GM13977 (cell line): Measurements from ENCODE around the gene TCN2.

Source experiments
- DNase-seq: peaks from one replicate; pipeline ENCODE4 v3.0.0; 2012; ENCODE audit warnings: low spot score
- in situ Hi-C: fragments of 300-500 bp; cut with MboI; formaldehyde crosslinking; loops from one replicate; pipeline ENCODE4 v1.12.0; 2022; ENCODE audit warnings: low sequenced_read_pairs, low pct_unique_long_range_greater_than_20kb, mixed read lengths, inconsistent platforms; ENCODE audit not compliant: unreplicated experiment
- TF ChIP-seq, protein P1 (sequence below): IDR thresholded peaks from 2 replicates; pipeline ENCODE4 v1.5.1; 2012; ENCODE audit warnings: mild to moderate bottlenecking, control low read depth; ENCODE audit not compliant: insufficient read depth; ENCODE audit errors: extremely low read depth, missing control alignments

Gene TCN2

DNA sequence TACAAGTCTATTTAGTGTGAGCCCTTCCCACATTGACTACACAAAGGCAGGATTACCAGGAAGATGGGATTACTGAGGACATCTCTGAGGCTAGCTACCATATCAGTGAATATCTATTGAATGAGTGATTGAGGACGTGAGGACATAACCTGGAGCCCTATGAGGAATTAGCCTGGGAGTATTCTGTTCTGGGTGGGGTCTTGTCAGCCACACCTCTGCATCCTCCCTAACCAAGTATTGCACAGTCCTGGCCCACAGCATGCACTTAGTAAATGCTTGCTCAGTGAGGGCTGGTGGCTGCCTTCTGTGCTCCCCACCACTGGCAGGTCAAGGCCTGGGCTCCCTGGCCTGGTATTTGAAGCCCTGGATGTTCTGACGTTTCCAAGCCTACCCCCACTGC is 45.9 kb downstream of the TCN2 start:
- DNase-seq: no peak
- in situ Hi-C loops: no loop called here
- TF ChIP-seq, protein P1, sequence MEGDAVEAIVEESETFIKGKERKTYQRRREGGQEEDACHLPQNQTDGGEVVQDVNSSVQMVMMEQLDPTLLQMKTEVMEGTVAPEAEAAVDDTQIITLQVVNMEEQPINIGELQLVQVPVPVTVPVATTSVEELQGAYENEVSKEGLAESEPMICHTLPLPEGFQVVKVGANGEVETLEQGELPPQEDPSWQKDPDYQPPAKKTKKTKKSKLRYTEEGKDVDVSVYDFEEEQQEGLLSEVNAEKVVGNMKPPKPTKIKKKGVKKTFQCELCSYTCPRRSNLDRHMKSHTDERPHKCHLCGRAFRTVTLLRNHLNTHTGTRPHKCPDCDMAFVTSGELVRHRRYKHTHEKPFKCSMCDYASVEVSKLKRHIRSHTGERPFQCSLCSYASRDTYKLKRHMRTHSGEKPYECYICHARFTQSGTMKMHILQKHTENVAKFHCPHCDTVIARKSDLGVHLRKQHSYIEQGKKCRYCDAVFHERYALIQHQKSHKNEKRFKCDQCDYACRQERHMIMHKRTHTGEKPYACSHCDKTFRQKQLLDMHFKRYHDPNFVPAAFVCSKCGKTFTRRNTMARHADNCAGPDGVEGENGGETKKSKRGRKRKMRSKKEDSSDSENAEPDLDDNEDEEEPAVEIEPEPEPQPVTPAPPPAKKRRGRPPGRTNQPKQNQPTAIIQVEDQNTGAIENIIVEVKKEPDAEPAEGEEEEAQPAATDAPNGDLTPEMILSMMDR: no peak

DNA sequence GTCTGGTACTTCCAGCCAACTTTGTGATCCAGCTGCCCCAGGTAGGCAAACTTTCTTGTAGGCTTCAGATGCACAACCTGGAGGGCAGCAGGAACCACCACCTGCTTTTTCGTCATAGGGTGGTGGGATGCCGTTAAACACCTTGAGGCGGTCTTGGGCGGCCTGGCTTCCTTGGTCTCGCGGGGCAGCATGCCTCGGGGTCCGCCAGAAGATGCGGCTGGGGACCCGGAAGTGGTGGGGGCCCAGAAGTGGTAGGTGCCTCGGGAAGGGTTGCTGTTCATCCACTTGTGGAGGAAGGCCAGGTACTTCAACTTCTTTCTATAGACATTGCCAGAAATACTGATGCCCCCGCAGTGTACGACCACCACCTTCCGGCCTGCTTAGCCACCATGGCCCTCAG is 47.4 kb downstream of the TCN2 start:
- in situ Hi-C loops: no loop called here
- TF ChIP-seq, protein P1: no peak
- DNase-seq: no peak

DNA sequence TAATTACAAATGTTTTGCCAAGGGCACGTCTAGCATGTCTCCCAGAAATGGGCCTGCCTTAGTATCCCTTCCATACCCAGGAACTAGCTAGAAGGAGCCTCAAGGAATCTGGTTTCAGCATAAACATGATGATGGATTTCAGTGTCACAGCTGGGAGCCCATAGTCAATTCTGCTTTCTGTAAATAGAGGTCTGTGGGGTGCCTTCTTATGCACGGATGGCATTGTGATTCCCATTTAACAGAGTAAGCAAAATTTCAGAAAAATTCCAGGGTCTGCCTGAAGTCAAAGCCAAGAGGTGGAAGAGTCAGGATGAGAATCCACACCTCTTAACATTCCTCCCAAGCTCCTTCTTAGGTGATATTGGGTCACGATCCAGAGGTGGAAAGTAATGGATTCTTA is 48.6 kb downstream of the TCN2 start:
- no peak for DNase-seq
- in situ Hi-C loops: no loop called here
- TF ChIP-seq, protein P1: no peak

DNA sequence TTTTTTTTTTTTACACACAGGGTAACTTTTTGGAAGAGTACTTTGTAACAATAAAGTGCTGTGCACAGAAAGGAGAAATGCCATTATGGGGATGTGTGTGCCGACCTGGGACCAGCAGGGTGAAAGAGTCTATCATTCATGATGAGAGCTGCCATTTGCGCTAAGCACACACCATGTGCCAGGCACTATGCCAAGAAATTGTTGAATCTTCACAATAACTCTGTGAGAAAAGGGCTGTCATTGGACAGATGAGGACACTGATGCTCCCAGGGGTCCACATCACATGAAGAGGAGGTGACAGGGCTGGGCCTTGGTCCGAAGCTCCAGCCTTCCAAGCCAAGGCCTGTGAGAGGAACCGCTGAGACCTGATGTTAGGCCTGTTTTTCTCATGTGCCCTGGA is 55.1 kb downstream of the TCN2 start:
- DNase-seq: no peak
- TF ChIP-seq, protein P1: no peak
- in situ Hi-C loops: no loop called here

DNA sequence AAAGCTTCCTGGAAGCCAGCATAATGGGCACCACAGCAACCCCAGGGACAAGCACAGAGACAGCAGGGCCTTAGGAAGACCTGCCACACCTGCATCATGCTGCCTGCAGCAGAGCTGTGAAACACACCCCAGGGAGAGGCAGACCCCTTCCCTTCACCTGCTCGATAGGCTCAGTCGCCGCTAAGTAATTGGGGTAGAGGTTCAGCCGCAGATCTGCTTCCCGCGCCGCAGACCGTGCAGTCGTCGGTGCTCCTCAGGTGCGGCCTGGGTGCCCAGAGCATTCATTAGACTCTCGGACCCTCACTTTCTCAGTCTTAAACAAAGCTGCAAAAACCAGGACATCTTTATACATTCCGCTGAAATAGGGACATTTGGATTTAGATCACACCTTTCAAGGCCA is 57.8 kb downstream of the TCN2 start:
- in situ Hi-C loops: no loop called here
- no peak for DNase-seq
- TF ChIP-seq, protein P1: no peak

DNA sequence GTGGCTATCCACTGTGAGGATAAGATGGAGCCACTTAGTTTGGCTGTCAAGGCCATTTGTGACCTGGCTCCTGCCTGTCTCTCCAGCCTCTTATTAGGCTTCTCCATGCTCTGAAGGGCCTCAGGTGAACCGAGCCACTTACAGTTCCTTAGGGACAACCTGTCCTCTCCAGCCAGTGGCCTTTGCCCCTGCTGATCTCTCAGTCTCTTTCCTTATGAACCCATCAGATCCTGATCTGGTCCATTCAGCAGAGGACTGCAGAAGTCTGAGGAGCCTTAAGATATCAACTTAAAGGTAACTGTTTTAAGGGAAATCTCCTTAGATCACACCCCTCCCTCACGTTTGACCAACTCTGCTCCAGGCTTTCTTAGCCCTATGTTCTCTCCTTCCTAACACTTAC is 58.3 kb downstream of the TCN2 start:
- DNase-seq: no peak
- TF ChIP-seq, protein P1: no peak
- in situ Hi-C loops: no loop called here

DNA sequence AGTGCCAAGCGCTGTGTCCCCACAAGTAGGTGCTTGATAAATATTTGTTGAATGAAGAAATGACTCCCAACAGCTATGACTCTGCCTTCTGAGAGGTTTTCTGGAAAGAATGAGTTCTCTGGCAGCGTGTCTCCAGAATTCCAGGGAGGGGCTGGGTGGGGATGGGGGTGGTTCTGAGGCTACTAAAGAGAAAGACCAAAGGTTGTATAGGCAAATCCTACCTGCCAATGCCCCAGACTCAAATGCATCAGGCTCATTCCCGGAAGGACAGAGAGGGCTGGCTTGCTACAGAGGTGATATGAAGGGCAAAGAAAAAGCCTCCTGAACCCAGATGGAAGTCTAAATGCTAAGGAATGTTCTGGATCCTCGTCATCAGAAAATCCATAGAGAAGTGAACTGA is 58.8 kb downstream of the TCN2 start:
- TF ChIP-seq, protein P1: no peak
- in situ Hi-C loops: no loop called here
- DNase-seq: no peak
